Measurements from ENCODE around the gene ESPN. TPM values are rescaled to one million over a fixed set of nuclear protein-coding genes. Genes with fewer than 3 reads are reported as not detected.
"Not testable (repeated sequence)": the region's sequence is repeated elsewhere in the genome, so short reads cannot be mapped to it uniquely, and the experiment has no call there.

Gene ESPN
- polyA plus RNA-seq, 12 donors, result 0.76 to 46.7 (median 1.4) TPM; not detected in 1

GRCh38 chr1:6427441-6428390 lies 3.1 kb downstream of the ESPN start:
- no peak for DNase-seq

- DNase-seq, result not testable (repeated sequence)
These were observed 3.9 kb downstream of the ESPN start for GRCh38 chr1:6428453-6428852.

- DNase-seq, result not testable (repeated sequence)
These were observed 5.3 kb downstream of the ESPN start for GRCh38 chr1:6429660-6430411.

GRCh38 chr1:6431645-6432579 lies 7.3 kb downstream of the ESPN start:
- DNase-seq, result not testable (repeated sequence)

GRCh38 chr1:6434186-6434585 lies 9.6 kb downstream of the ESPN start:
- DNase-seq, result no peak

DNA sequence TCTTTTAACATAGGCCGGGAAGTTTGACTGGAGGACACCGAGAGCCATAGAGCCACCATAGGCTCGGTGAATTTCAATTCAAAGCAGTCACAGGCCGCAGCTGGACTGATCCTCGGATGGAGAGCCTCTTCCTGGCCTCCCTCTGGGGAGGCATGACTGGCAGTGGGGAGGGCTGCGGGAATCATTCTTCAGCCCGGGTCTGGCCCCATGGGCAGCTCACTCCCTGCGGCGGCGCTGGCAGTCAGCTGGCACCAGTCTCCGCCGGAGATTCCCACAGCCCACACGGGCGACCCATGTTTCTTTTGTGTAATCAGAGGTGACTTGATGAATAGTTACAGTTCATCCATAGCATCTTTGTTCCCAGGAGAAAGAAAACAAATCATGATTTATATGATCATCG lies 10.6 kb downstream of the ESPN start:
- DNase-seq, result no peak

DNA sequence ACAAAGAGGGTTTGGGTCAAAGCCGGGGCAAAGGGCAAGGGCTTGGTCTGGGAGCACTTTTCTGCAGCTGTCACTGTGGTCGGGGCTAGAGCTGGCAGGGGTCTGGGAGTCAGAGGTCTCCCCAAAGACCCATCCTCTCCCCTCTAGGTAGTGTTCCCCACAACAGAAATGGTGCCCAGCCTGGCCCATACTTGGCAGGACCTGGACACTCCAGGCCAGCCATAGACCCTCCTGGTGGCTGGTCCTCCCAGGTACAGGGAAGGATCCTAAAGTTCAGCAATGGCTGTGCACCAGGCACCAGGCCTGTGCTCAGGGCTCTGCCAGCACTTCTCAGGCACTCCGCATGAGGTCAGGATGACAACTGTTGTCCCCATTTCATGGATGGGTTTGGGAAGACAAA lies 11.0 kb downstream of the ESPN start:
- DNase-seq, result no peak

DNA sequence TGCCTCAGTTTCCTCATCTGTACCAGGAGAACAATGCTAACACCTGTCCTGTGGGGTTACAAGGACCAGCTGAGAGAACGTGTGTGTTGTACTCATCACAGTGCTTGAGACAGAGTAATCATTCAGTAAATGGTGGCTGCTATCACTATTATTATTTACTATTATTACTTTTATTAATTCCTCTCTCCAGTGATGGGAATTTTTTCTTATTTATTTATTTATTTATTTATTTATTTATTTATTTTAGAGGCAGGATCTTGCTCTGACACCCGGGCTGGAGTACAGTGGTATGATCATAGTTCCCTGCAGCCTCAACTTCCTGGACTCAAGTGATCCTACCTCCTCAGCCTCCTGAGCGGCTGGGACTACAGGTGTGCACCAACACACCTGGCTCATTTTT lies 11.7 kb downstream of the ESPN start:
- not testable (repeated sequence) for DNase-seq

DNA sequence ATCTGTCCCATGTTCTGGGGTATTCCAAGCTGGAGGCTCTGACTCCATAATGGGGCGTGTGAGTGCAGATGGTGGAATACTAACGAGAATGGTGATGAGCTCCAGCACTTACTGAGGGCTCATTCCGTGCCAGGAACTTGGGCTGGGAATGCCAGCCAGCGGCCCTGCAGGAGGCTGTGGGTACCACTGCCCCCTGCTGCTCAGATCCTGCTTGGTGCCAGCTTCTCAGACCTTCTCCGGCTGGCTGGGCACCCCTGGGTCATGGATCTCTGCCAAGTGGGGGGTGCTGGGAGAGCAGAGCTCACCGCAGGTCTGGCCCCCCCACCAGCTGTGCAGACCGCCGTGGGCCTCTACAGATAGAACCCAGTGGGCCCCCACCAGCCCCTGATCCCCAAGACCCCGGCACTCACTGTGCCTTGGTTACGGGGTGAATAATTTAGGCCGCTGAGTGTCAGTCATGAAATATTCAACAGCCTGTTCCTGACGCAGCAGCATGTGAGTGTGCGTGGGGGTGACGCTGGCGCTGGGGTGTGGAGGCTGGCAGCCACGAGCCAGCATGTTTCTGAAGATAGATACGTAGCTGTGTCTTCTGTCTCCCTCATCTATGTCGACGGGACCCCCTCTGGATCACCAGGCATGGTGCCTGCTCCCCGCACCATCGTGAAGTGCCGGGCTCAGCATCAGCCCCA lies 12.6 kb downstream of the ESPN start:
- DNase-seq, result not testable (repeated sequence)

- DNase-seq, result peak; percentile 51
These were observed 13.5 kb downstream of the ESPN start for GRCh38 chr1:6438047-6438525.

- DNase-seq, result no peak
These were observed 15.9 kb downstream of the ESPN start for GRCh38 chr1:6440198-6441126.

DNA sequence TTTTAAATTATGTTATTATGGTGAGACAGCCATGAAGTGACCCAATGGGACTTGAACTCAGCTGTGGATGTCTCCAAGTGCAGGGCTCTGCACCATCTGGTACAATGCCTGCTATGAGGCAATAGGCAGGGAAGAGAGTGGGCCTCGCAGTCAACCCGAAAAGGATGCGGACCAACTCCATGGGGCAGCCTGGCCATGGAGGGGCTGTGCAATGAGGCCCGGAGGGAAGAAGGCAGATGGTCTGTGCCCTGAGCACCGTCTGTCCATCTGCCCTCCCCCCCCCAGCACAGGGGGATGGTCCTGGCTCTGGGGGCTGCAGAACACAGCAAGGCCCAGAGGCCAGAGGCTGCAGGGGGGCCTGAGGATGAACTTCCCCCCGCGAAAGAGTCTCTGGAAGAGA lies 17.0 kb downstream of the ESPN start:
- DNase-seq, result no peak

- DNase-seq, result no peak
These were observed 19.0 kb downstream of the ESPN start for GRCh38 chr1:6443339-6444115.

DNA sequence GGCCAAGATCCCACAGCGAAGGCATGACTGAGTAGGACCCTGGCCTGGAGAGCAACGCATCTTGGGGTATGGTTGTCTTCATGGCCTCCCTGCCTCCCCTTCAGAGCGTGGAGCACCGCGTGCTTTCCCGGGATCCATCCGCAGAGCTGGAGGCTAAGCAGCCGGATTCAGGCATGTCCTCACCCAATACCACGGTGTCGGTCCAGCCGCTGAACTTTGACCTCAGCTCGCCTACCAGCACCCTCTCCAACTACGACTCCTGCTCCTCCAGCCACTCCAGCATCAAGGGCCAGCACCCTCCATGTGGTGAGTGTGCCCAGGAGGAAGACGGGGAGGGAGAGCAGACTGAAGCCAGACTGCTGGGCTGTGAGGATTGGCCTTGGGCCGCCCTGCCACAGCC lies 19.8 kb downstream of the ESPN start:
- no peak for DNase-seq

- DNase-seq, result no peak
These were observed 20.6 kb downstream of the ESPN start for GRCh38 chr1:6445062-6445763.

GRCh38 chr1:6445929-6446328 lies 21.4 kb downstream of the ESPN start:
- not testable (repeated sequence) for DNase-seq

DNA sequence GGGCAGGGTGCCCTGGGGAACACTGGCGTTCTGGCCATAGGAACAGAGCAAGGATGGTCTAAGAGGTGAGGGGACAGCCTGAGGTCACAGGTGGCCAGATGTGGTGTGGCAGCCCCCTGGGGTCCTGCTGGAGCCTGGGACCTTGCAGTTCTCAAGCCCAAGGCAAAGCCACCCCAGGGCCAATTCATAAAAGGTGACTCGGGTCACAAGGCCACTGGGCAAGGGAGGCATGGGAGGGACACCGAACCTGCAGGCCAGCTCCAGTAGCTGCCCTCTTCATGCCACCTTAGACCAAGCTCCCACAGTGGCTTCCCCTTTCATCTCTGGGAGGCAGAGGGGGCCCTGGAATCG lies 22.1 kb downstream of the ESPN start:
- DNase-seq, result no peak
